Posterior vena cava (tissue), 2 donors: Measurements from ENCODE around the gene KLC4. TPM values are rescaled to one million over a fixed set of nuclear protein-coding genes. Genes with fewer than 3 reads are reported as not detected.
"Not testable (repeated sequence)": the region's sequence is repeated elsewhere in the genome, so short reads cannot be mapped to it uniquely, and the experiment has no call there.

ENCODE experiments used
- DNase-seq: peaks from one replicate; pipeline ENCODE4 v3.0.0-alpha.2; 2020; ENCODE audit warnings: low spot score
- intact Hi-C, 2 donors: fragments of 100-400 bp; cut with DNase I; formaldehyde crosslinking; loops; one replicate each; pipeline versions ENCODE4 v1.14.1 to v1.14.2; 2022 to 2023
- total RNA-seq, 2 donors: library from RNA; stranded (reverse); fragmentation: NEBNext Ultra II Directional; extraction: Animal tissue kit (Norgen Biotek cat#: 25700); gene quantifications; one replicate each; pipeline ENCODE4 v1.2.1, GENCODE V29; 2021
- donor health status: DM: yes; HTN: yes; CAD: no.
- donor health status: DM: yes; HTN: yes; CAD: no.

KLC4 gene
- total RNA-seq, 2 donors from 2014 or later = 15.1 TPM

- no peak for DNase-seq
- intact Hi-C loops = no loop called here
These were observed 900 bp upstream of the KLC4 start for GRCh38 chr6:43058531-43058930.

- no peak for DNase-seq
- intact Hi-C loops = loop anchor here in 1 of 2 donors (10.0 kb wide), 1 partner anchor 65 kb away; no protein-coding TSS in a partner anchor
These were observed 763 bp downstream of the KLC4 start for GRCh38 chr6:43060034-43060754.

GRCh38 chr6:43060755-43061633 is 1.6 kb downstream of the KLC4 start:
- intact Hi-C loops = loop anchor here in 1 of 2 donors (10.0 kb wide), 1 partner anchor 64 kb away; no protein-coding TSS in a partner anchor
- no peak for DNase-seq

GRCh38 chr6:43061861-43062260 is 2.4 kb downstream of the KLC4 start:
- intact Hi-C loops = loop anchor here in 1 of 2 donors (10.0 kb wide), 1 partner anchor 63 kb away; no protein-coding TSS in a partner anchor
- no peak for DNase-seq

GRCh38 chr6:43062818-43063217 is 3.4 kb downstream of the KLC4 start:
- intact Hi-C loops = loop anchor here in 1 of 2 donors (10.0 kb wide), 1 partner anchor 62 kb away; no protein-coding TSS in a partner anchor
- no peak for DNase-seq

- no peak for DNase-seq
- intact Hi-C loops = no loop called here
These were observed 10.7 kb downstream of the KLC4 start for GRCh38 chr6:43070028-43070632.

GRCh38 chr6:43074847-43075669 is 15.6 kb downstream of the KLC4 start:
- DNase-seq = no peak
- intact Hi-C loops = no loop called here

GRCh38 chr6:43075670-43076463 is 16.4 kb downstream of the KLC4 start, which contains the start of gene PTK7:
Gene PTK7, plus strand, starts transcription at chr6:43076314. Its CDS starts 175 bp downstream, at chr6:43076489.
- DNase-seq = no peak
- intact Hi-C loops = no loop called here

- no peak for DNase-seq
- intact Hi-C loops = no loop called here
These were observed 17.3 kb downstream of the KLC4 start for GRCh38 chr6:43076464-43077332.

GRCh38 chr6:43077333-43077809 is 17.9 kb downstream of the KLC4 start:
- DNase-seq = no peak
- intact Hi-C loops = no loop called here

GRCh38 chr6:43077981-43078511 is 18.6 kb downstream of the KLC4 start:
- no peak for DNase-seq
- intact Hi-C loops = no loop called here

- DNase-seq = no peak
- intact Hi-C loops = no loop called here
These were observed 19.3 kb downstream of the KLC4 start for GRCh38 chr6:43078691-43079090.

- intact Hi-C loops = no loop called here
- no peak for DNase-seq
These were observed 21.6 kb downstream of the KLC4 start for GRCh38 chr6:43081043-43081442.

GRCh38 chr6:43081922-43082321 is 22.5 kb downstream of the KLC4 start:
- DNase-seq, intact Hi-C loops: not testable (repeated sequence)

GRCh38 chr6:43082806-43083655 is 23.6 kb downstream of the KLC4 start:
- DNase-seq = no peak
- intact Hi-C loops = no loop called here
